ENCODE data around the gene CAMSAP2.

The CAMSAP2 gene

GRCh38 chr1:200885623-200886402, 147.1 kb downstream of the CAMSAP2 start:
- no peak for DNase-seq

GRCh38 chr1:200886594-200886993, 147.9 kb downstream of the CAMSAP2 start:
- DNase-seq, result no peak

- no peak for DNase-seq
Observed at GRCh38 chr1:200887036-200887435, 148.3 kb downstream of the CAMSAP2 start.

DNA sequence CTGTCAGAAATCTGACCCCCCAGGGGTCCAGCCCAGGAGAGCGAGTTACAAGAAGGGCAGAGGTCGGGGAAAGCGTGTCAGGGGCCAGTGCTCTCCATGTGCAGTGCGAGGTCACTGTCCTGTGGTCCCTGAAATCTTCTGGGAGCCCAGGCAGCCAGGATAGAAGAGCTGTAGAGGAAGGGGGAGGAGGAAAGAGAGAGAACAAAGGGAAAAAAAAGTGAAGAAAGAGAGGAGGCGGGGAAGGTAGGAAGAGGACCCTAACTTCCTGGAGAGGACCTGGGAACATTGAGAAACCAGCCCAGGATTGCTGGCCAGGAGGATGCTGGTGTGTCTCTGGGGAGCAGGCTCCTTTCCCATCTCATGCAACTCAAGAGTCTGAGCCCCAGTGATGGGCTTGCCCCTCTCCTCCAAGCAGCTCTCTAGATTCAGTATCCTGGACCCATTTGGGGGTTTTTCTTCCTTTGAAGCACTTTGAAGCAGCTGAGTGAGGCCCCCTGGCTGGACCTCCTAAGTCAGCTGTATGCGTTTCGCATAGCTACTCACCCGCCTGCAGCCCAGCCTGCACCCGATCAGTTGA, 149.2 kb downstream of the CAMSAP2 start:
- no peak for DNase-seq

DNA sequence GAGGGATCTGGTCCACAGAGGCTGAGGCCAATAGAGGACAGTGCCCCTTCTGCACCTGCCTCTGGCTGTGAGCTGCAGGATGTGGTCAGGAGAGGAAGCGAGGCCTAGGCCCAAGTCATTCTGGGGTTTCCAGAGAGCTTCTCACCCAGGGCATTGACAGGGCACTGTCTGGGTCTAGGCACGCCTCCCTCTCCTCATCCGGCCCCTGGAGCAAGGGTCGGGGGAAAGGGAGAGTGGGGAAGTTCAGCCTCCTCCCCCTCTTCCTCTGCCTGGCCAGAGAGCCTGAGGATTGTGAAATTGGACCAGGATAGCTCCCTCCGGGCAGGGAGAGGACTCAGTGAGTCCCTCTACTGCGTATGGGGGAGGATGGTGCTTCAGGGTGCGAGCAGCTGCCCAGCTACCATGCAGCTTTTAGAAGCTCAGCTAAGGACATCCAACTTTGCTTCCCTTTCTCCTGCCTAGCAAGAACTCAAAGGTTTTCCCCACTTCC, 149.7 kb downstream of the CAMSAP2 start:
- DNase-seq, result no peak

- DNase-seq, result no peak
Observed at GRCh38 chr1:200889571-200889970, 150.9 kb downstream of the CAMSAP2 start.

GRCh38 chr1:200890027-200890426, 151.3 kb downstream of the CAMSAP2 start:
- no peak for DNase-seq

DNA sequence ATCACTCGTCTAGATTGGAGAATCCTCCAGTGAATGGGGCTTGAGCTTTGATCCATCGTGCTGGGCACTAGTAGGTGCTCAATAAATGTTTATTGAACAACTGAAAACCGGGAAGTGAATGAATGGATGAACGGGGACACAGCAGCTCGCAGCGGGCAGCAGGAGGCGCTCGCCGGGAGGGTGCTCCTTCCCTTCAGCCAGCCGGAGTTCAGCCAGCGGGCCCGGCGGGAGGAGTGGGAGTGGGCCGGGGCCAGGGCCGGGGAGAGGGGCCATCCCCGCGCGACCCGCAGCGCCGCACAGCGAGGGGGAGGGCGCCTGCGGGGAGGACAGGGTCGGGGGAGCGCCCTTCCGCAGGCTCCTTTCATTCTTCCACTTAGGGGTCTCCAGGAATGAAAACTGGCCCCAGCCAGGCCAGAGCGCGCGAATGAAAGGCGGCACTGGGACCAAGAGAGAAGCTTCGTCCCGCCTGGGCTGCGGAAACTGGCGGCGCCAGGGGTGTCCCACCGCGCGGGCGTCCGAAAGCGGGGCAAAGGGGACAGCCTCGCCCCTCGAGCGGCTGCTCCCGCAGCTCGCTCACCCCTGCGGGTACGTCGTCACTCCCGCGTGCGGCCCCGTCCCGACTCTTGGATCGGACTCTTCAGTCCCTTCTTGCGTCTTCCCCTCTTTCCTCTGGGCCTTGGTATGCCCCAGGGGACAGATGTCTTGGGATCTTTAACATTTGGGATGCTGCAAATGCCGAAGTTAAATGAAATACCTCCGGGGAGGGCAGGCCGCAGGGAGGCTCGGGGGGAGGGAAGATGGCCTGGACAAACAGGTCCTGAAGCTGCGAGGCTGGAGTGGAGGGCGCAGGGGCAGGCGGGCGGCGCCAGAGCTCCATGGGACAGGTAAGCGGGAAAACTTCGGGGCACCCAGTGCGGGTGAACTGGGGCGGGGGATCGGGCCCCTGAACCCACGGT, 152.4 kb downstream of the CAMSAP2 start:
- DNase-seq, result peak; percentile 72

- DNase-seq, result no peak
Observed at GRCh38 chr1:200891774-200892157, 153.1 kb downstream of the CAMSAP2 start.

- no peak for DNase-seq
Observed at GRCh38 chr1:200892546-200892945, 153.9 kb downstream of the CAMSAP2 start.

GRCh38 chr1:200892958-200893357, 154.3 kb downstream of the CAMSAP2 start:
- DNase-seq, result no peak

DNA sequence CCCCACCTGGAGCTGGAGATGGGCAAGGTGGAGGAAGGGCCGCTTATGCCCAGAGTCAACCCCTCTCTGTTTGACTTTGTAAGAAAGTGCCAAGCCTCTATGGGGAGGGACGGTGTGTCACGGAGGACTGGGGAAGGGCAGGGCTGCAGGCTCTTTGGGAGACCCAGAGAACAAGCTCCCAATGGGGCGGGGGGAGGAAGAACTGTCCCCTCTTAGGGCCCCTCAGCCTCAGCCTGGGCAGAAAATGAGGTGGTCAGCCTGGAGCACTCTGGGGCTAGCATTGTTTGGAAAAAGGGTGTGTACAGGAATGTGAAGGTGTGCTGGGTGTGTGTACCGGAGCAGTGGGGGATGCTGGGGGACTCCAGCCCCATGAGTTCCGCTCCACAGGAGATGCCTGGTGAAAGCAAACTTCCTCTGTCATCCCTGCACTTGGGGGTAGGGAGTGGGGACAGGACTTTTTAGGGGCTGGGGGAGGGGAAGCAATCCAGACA, 154.8 kb downstream of the CAMSAP2 start:
- no peak for DNase-seq

- no peak for DNase-seq
Observed at GRCh38 chr1:200894712-200895442, 156.2 kb downstream of the CAMSAP2 start, which contains the start of gene INAVA. INAVA (plus strand) TSS chr1:200894900; CDS start chr1:200898401, 3,501 bp downstream.

DNA sequence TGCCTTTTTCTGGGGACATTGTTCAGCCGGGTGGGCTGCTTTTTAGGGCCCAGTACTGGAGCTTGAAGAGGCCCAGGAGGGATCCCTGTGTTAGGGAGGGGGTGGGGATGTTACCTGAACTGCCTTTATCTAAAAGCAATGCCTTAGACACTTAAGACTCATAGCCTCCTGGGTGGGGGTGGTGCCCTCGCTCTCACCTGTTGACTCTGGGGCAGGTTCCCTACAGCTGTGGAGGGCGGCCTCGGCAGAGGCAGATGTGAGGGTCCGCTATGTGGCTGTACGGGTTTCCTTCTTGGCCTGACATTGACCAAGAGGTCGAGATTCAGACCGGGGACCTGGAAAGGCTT, 156.7 kb downstream of the CAMSAP2 start:
- DNase-seq, result no peak

DNA sequence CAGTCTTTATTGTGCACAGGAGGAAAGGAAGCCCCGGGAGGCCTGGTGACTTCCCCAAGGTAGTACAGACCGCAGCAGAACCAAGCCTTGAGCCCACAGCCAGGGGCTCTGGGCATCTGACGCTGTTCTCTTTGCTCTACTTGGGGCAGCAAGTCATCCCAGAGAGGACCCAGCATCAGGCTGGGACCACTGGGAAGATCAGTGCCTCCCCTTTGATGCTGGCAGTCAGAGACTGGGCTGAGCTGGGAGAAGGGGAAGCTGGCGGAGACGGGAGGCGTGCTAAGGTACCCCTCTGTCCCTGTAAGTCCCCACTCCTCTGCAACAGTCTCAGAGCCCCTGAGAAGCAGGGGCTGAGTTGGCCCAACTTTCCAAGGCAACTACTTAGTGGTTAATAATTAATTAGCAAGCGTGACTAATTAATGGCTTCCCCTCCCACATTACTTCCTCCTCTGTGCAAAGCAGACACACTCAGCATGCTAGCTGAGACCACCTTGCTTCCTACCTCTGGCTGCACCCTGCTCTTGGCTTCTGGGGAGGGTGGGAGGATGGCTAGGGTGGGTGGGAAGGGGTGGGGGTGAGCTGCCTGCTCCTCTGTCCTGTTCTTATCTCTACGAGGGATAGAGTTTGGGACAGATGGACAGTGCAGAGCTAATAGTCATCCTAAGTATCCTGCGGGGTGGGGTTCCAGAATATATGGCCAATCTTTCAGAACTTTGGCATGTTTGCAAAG, 157.3 kb downstream of the CAMSAP2 start:
- no peak for DNase-seq

GRCh38 chr1:200896531-200897196, 158.0 kb downstream of the CAMSAP2 start:
- no peak for DNase-seq

GRCh38 chr1:200897259-200897658, 158.6 kb downstream of the CAMSAP2 start:
- DNase-seq, result no peak

GRCh38 chr1:200899015-200899386, 160.3 kb downstream of the CAMSAP2 start:
- no peak for DNase-seq

- DNase-seq, result no peak
Observed at GRCh38 chr1:200899451-200899915, 160.8 kb downstream of the CAMSAP2 start.

- no peak for DNase-seq
Observed at GRCh38 chr1:200899954-200900867, 161.5 kb downstream of the CAMSAP2 start.
